Naive thymus-derived CD4-positive, alpha-beta T cell (primary cell): Measurements from ENCODE around the gene CTXND2. TPM values are rescaled to one million over a fixed set of nuclear protein-coding genes. Genes with fewer than 3 reads are reported as not detected.
A peak's percentile ranks its signal among the peaks of the same experiment; 100 is the strongest.

Experiments
- ATAC-seq: fragments of 150-1000 bp; cut with Tn5 transposase; 2 replicates; pipeline ENCODE4 v1.10.0; 2021; ENCODE audit warnings: mild to moderate bottlenecking, moderate library complexity
- CTCF ChIA-PET: fragments of 350-600 bp; sonication (Branson Sonifier 250); formaldehyde crosslinking; loops from one replicate; lab custom pipeline; 2021; ENCODE audit warnings: antibody characterized with exemption; lab: Charles Lee
- POLR2A ChIA-PET: fragments of 350-600 bp; sonication (Branson Sonifier 250); formaldehyde crosslinking; loops from one replicate; lab custom pipeline; 2021; ENCODE audit warnings: antibody characterized with exemption, inconsistent platforms; lab: Charles Lee
- DNase-seq, 9 donors: peaks; one replicate each; pipeline versions ENCODE4 v3.0.0 to v3.0.0-alpha.2; 2020 to 2022; ENCODE audit warnings: mixed read lengths in 1 of 9
- H3K27ac ChIP-seq: one replicate; pipeline ENCODE4 v1.7.0; 2013; ENCODE audit warnings: mild to moderate bottlenecking, low read depth, low read length, moderate library complexity
- H3K27me3 ChIP-seq, 2 donors: one replicate each; pipeline ENCODE4 v1.7.0; 2013; ENCODE audit warnings: low read length in 2 of 2, mild to moderate bottlenecking in 2 of 2, moderate library complexity in 2 of 2; ENCODE audit not compliant: control insufficient read depth in 2 of 2, insufficient read depth in 2 of 2
- H3K36me3 ChIP-seq, 3 experiments: 1 replicate in 2 of 3; 2 replicates in 1 of 3; pipeline ENCODE4 v1.7.0; 2013; ENCODE audit warnings: low read length in 3 of 3, mild to moderate bottlenecking in 3 of 3, moderate library complexity in 1 of 3; ENCODE audit not compliant: insufficient read depth in 3 of 3, control insufficient read depth in 2 of 3
- H3K4me1 ChIP-seq, 2 donors: one replicate each; pipeline ENCODE4 v1.7.0; 2013; ENCODE audit warnings: low read length in 2 of 2, mild to moderate bottlenecking in 2 of 2, moderate library complexity in 1 of 2; ENCODE audit not compliant: control insufficient read depth in 2 of 2, insufficient read depth in 2 of 2
- H3K4me3 ChIP-seq: 2 replicates; pipeline ENCODE4 v1.7.0; 2013; ENCODE audit warnings: mild to moderate bottlenecking, low read length
- H3K9me3 ChIP-seq, 3 experiments: 1 replicate in 2 of 3; 2 replicates in 1 of 3; pipeline ENCODE4 v1.7.0; 2013; ENCODE audit warnings: low read length in 3 of 3; ENCODE audit not compliant: control insufficient read depth in 2 of 3
- H3K27ac Mint-ChIP-seq, 9 donors: one replicate each; pipeline ENCODE4 v1.8.0; 2020 to 2022; ENCODE audit warnings: mixed read lengths in 9 of 9, mild to moderate bottlenecking in 8 of 9, moderate library complexity in 5 of 9, inconsistent platforms in 2 of 9
- H3K27me3 Mint-ChIP-seq, 5 donors: one replicate each; pipeline ENCODE4 v1.8.0; 2021 to 2022; ENCODE audit warnings: mixed read lengths in 5 of 5, mild to moderate bottlenecking in 1 of 5
- H3K36me3 Mint-ChIP-seq, 5 donors: one replicate each; pipeline ENCODE4 v1.8.0; 2020 to 2022; ENCODE audit warnings: mixed read lengths in 5 of 5, mild to moderate bottlenecking in 3 of 5, inconsistent platforms in 1 of 5
- H3K4me1 Mint-ChIP-seq, 7 donors: one replicate each; pipeline ENCODE4 v1.8.0; 2020 to 2022; ENCODE audit warnings: mixed read lengths in 7 of 7, mild to moderate bottlenecking in 3 of 7, inconsistent platforms in 1 of 7
- H3K4me3 Mint-ChIP-seq, 10 donors: one replicate each; pipeline ENCODE4 v1.8.0; 2020 to 2022; ENCODE audit warnings: mild to moderate bottlenecking in 10 of 10, mixed read lengths in 10 of 10, moderate library complexity in 6 of 10, inconsistent platforms in 2 of 10
- H3K9me3 Mint-ChIP-seq, 11 donors: one replicate each; pipeline ENCODE4 v1.8.0; 2020 to 2022; ENCODE audit warnings: mixed read lengths in 11 of 11, mild to moderate bottlenecking in 4 of 11, inconsistent platforms in 1 of 11, moderate library complexity in 1 of 11
- intact Hi-C, 2 donors: fragments of 100-400 bp; cut with micrococcal nuclease; formaldehyde crosslinking; loops; one replicate each; pipeline ENCODE4 v1.15.1; 2023
- polyA plus RNA-seq, 2 donors: library from polyadenylated mRNA; unstranded; fragments of 300-500 nt; fragmentation: Illumina TruSeq; gene quantifications; one replicate each; pipeline ENCODE4 v1.2.3, GENCODE V29; 2021
- total RNA-seq, 6 experiments: library from RNA in 5 of 6; stranded (reverse) in 5 of 6; gene quantifications; 1 replicate in 5 of 6; 2 replicates in 1 of 6; pipeline ENCODE4 v1.2.3 and lab custom pipeline; 2021 to 2026

CTXND2 gene
- total and polyA plus RNA-seq, 7 experiments from 2014 or later, result not detected

- peak overlapping the region in 6 of 9 donors; percentile 41 to 63 (median 52) for H3K27ac Mint-ChIP-seq
- no peaks in the 10 kb centered on the region for H3K9me3 Mint-ChIP-seq
- peaks cover 0 to 6% (median 0%) of the 10 kb centered on the region in 7 donors for H3K4me1 Mint-ChIP-seq
- H3K4me3 ChIP-seq, result no peak overlapping the region
- no peak overlapping the region for H3K27ac ChIP-seq
- H3K27me3 Mint-ChIP-seq, result no peaks in the 10 kb centered on the region
- ChIA-PET CTCF (interaction anchor here (1.0 kb wide), 1 partner anchor 23 kb away, joined by 4 read pairs; no protein-coding TSS in a partner anchor), POLR2A (no interaction called here)
- H3K4me3 Mint-ChIP-seq, result no peak overlapping the region
- no peaks in the 10 kb centered on the region for H3K27me3 ChIP-seq
- H3K9me3 ChIP-seq, result no peaks in the 10 kb centered on the region
- H3K36me3 Mint-ChIP-seq, result peaks cover 26 to 56% (median 37%) of the 10 kb centered on the region in 5 donors
- intact Hi-C loops, result no loop called here
- ATAC-seq (no peak), DNase-seq (no peak)
- peaks cover 18 to 66% (median 20%) of the 10 kb centered on the region in 3 experiments for H3K36me3 ChIP-seq
- no peaks in the 10 kb centered on the region for H3K4me1 ChIP-seq
These were observed 68.3 kb downstream of the CTXND2 start for GRCh38 chr1:150955280-150955679.

- intact Hi-C loops, result no loop called here
- no peak overlapping the region for H3K4me3 Mint-ChIP-seq
- H3K4me3 ChIP-seq, result no peak overlapping the region
- no peak for ATAC-seq
- no peaks in the 10 kb centered on the region for H3K4me1 ChIP-seq
- ChIA-PET CTCF (interaction anchor here (0.7 to 1.7 kb wide), 4 partner anchors 21 to 220 kb away, joined by 3 to 4 read pairs (median 4); no protein-coding TSS in a partner anchor), POLR2A (no interaction called here)
- H3K9me3 ChIP-seq, result no peaks in the 10 kb centered on the region
- no peaks in the 10 kb centered on the region for H3K9me3 Mint-ChIP-seq
- H3K36me3 ChIP-seq, result peaks cover 14 to 70% (median 15%) of the 10 kb centered on the region in 3 experiments
- no peak for DNase-seq
- peaks cover 0 to 6% (median 0%) of the 10 kb centered on the region in 7 donors for H3K4me1 Mint-ChIP-seq
- H3K27ac ChIP-seq, result no peak overlapping the region
- H3K27me3 Mint-ChIP-seq, result no peaks in the 10 kb centered on the region
- H3K27me3 ChIP-seq, result no peaks in the 10 kb centered on the region
- H3K27ac Mint-ChIP-seq, result peak overlapping the region in 1 of 9 donors; percentile 5
- H3K36me3 Mint-ChIP-seq, result peaks cover 18 to 50% (median 36%) of the 10 kb centered on the region in 5 donors
These were observed 70.7 kb downstream of the CTXND2 start for GRCh38 chr1:150957666-150958065.

- peaks cover 6 to 58% (median 32%) of the 10 kb centered on the region in 5 donors for H3K36me3 Mint-ChIP-seq
- POLR2A ChIA-PET, result no interaction called here
- no peaks in the 10 kb centered on the region for H3K4me1 ChIP-seq
These were observed 73.7 kb downstream of the CTXND2 start for GRCh38 chr1:150960646-150961045.

GRCh38 chr1:150961756-150962155 lies 74.8 kb downstream of the CTXND2 start:
- H3K4me3 Mint-ChIP-seq, result no peak overlapping the region
- peaks cover 0 to 12% (median 0%) of the 10 kb centered on the region in 7 donors for H3K4me1 Mint-ChIP-seq
- H3K9me3 ChIP-seq, result no peaks in the 10 kb centered on the region
- no peaks in the 10 kb centered on the region for H3K9me3 Mint-ChIP-seq
- peaks cover 13 to 67% (median 39%) of the 10 kb centered on the region in 5 donors for H3K36me3 Mint-ChIP-seq
- H3K27ac Mint-ChIP-seq, result peak overlapping the region in 4 of 9 donors; percentile 31 to 68 (median 42)
- H3K4me3 ChIP-seq, result no peak overlapping the region
- H3K4me1 ChIP-seq, result no peaks in the 10 kb centered on the region
- DNase-seq, result no peak
- H3K36me3 ChIP-seq, result peaks cover 19 to 85% (median 24%) of the 10 kb centered on the region in 3 experiments
- no peaks in the 10 kb centered on the region for H3K27me3 Mint-ChIP-seq
- H3K27ac ChIP-seq, result no peak overlapping the region
- ChIA-PET CTCF (no interaction called here), POLR2A (no interaction called here)
- no peak for ATAC-seq
- no peaks in the 10 kb centered on the region for H3K27me3 ChIP-seq
- intact Hi-C loops, result loop anchor here in 1 of 2 donors (5.0 kb wide), 1 partner anchor 41 kb away; no protein-coding TSS in a partner anchor

More at GRCh38 chr1:150960646-150961045, 73.7 kb downstream of the CTXND2 start:
- Histone ChIP-seq H3K4me3 (no peak overlapping the region), H3K27ac (no peak overlapping the region), H3K9me3 (no peaks in the 10 kb centered on the region), H3K27me3 (no peaks in the 10 kb centered on the region), H3K36me3 (peaks cover 10 to 81% (median 13%) of the 10 kb centered on the region in 3 experiments)
- intact Hi-C loops, result loop anchor here in 1 of 2 donors (5.0 kb wide), 1 partner anchor 42 kb away; no protein-coding TSS in a partner anchor
- Mint-ChIP-seq H3K27me3 (no peaks in the 10 kb centered on the region), H3K27ac (peak overlapping the region in 3 of 9 donors; percentile 22 to 43 (median 42)), H3K4me3 (no peak overlapping the region), H3K9me3 (no peaks in the 10 kb centered on the region), H3K4me1 (peaks cover 0 to 12% (median 0%) of the 10 kb centered on the region in 7 donors)
- CTCF ChIA-PET, result no interaction called here
- no peak for DNase-seq
- ATAC-seq, result no peak

Other genes starting within 250 kb of the CTXND2 start
- gene GOLPH3L, start 190.0 kb upstream of the CTXND2 start, total RNA-seq, result 10 to 100 TPM in 4 of 5 experiments, 1 to 10 TPM in 1; 8.7 to 32.1 (median 23.6) TPM
- gene GOLPH3L, start 190.0 kb upstream of the CTXND2 start, polyA plus RNA-seq, result 10 to 100 TPM; 18.3 to 29.2 TPM
- gene HORMAD1, start 166.2 kb upstream of the CTXND2 start, total RNA-seq, result 1 to 10 TPM in 1 of 5 experiments, under 1 TPM in 4; 0.35 to 1.4 (median 0.45) TPM
- gene HORMAD1, start 166.2 kb upstream of the CTXND2 start, polyA plus RNA-seq, result not detected
- 1,000 to 10,000 TPM in 1 of 5 experiments, 100 to 1,000 TPM in 3, 10 to 100 TPM in 1; 91.1 to 1,020 (median 106) TPM for gene CTSS, start 121.4 kb upstream of the CTXND2 start, total RNA-seq
- gene CTSS, start 121.4 kb upstream of the CTXND2 start, polyA plus RNA-seq, result 100 to 1,000 TPM; 102 to 131 TPM
- gene CTSK, start 78.9 kb upstream of the CTXND2 start, total RNA-seq, result 10 to 100 TPM in 2 of 5 experiments, 1 to 10 TPM in 3; 3.7 to 13.7 (median 6.9) TPM
- gene CTSK, start 78.9 kb upstream of the CTXND2 start, polyA plus RNA-seq, result under 1 TPM; 0.31 TPM
- 10 to 100 TPM; 29.4 to 48.4 (median 38.3) TPM for gene ARNT, start 10.5 kb upstream of the CTXND2 start, total RNA-seq
- gene ARNT, start 10.5 kb upstream of the CTXND2 start, polyA plus RNA-seq, result 10 to 100 TPM; 21.3 to 31.4 TPM
- gene SETDB1, start 39.2 kb downstream of the CTXND2 start, total RNA-seq, result 10 to 100 TPM; 57.3 to 94.9 (median 61.7) TPM
- 10 to 100 TPM; 13.4 to 16.7 TPM for gene SETDB1, start 39.2 kb downstream of the CTXND2 start, polyA plus RNA-seq
- 100 to 1,000 TPM; 101 to 169 (median 136) TPM for gene CERS2, start 87.7 kb downstream of the CTXND2 start, total RNA-seq
- 100 to 1,000 TPM; 109 to 179 TPM for gene CERS2, start 87.7 kb downstream of the CTXND2 start, polyA plus RNA-seq
- gene ANXA9, start 95.2 kb downstream of the CTXND2 start, total RNA-seq, result not detected
- under 1 TPM; 0.17 to 0.38 TPM for gene ANXA9, start 95.2 kb downstream of the CTXND2 start, polyA plus RNA-seq
- gene MINDY1, start 119.8 kb downstream of the CTXND2 start, total RNA-seq, result 10 to 100 TPM; 24.6 to 53.4 (median 29.9) TPM
- 10 to 100 TPM; 12.8 to 33.1 TPM for gene MINDY1, start 119.8 kb downstream of the CTXND2 start, polyA plus RNA-seq
- gene PRUNE1, start 121.3 kb downstream of the CTXND2 start, total RNA-seq, result 10 to 100 TPM; 13.3 to 41.8 (median 17.2) TPM
- 10 to 100 TPM; 54.6 to 68.8 TPM for gene PRUNE1, start 121.3 kb downstream of the CTXND2 start, polyA plus RNA-seq
- 1 to 10 TPM in 4 of 5 experiments, under 1 TPM in 1; 0.37 to 9.4 (median 1.9) TPM for gene BNIPL, start 149.4 kb downstream of the CTXND2 start, total RNA-seq
- under 1 TPM; 0.08 to 0.17 TPM for gene BNIPL, start 149.4 kb downstream of the CTXND2 start, polyA plus RNA-seq
- gene C1orf56, start 160.6 kb downstream of the CTXND2 start, total RNA-seq, result 1 to 10 TPM in 2 of 5 experiments, under 1 TPM in 3; 0.64 to 3.2 (median 0.82) TPM
- 1 to 10 TPM; 3.5 to 4.3 TPM for gene C1orf56, start 160.6 kb downstream of the CTXND2 start, polyA plus RNA-seq
- 100 to 1,000 TPM; 362 to 516 (median 425) TPM for gene CDC42SE1, start 172.5 kb downstream of the CTXND2 start, total RNA-seq
- gene CDC42SE1, start 172.5 kb downstream of the CTXND2 start, polyA plus RNA-seq, result 100 to 1,000 TPM in 1 of 2 donors, 10 to 100 TPM in 1; 85.6 to 111 TPM
- gene MLLT11, start 173.3 kb downstream of the CTXND2 start, total RNA-seq, result 1 to 10 TPM; 3.3 to 6.0 (median 4.6) TPM
- gene MLLT11, start 173.3 kb downstream of the CTXND2 start, polyA plus RNA-seq, result 1 to 10 TPM; 3.7 to 4.8 TPM
- gene GABPB2, start 183.6 kb downstream of the CTXND2 start, total RNA-seq, result 10 to 100 TPM; 13.7 to 42.2 (median 32.2) TPM
- gene GABPB2, start 183.6 kb downstream of the CTXND2 start, polyA plus RNA-seq, result 10 to 100 TPM in 1 of 2 donors, 1 to 10 TPM in 1; 9.6 to 17.8 TPM